ENCODE measurements around the gene OR2V1.
"Not testable (repeated sequence)": the region's sequence is repeated elsewhere in the genome, so short reads cannot be mapped to it uniquely, and the experiment has no call there.

OR2V1 gene

DNA sequence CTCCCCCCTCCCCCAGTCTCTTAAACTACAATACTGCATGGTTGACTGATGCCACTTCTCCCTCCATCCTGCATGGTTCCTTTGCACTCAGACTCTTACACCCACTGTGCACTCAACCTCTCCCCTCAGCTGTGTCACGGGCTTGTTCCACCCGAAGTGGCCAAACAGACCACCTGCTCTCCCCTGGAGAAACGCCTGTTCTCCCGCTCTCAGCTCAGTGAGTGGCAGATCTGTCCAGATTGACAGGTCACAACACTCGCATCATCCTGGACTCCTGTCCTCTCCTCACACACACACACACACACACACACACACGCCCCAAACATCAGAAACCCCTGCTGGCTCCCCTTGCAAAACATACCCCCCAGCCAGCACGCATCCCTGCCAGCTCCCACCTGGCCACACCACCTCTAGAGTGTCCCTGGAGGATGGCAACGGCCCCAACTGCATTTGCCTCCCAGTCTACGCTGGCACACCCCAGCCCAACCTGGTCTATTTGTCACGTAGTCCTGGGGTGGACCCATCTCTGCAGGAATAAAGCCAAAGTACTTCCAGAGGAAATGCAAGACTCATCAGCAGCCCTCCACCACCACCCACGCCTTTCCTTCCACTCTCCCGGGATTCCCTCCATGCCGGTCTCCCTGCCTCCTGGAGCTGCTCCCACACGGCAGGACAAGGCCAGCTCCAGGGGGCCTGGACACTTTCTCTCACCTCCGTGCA, 2.9 kb downstream of the OR2V1 start:
- no peak for DNase-seq

DNA sequence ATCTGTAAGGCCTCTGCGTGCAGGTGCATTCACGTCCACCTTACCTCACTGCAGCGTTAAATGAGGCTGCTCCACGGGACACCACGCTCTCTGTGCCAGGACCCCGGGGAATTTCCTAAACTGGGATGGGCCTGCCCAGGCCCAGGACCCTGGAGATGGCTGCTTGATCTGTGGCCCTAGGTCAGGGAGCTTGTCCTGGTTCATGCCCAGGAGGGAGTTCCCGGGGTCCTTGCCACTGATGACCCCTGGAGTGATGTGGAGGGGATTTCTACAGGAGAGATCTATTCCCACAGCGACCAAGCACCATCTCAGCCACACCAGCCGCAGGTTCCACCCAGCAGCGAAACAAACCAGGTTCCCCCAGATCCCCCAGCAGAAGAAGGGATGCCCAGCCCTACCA, 3.5 kb downstream of the OR2V1 start:
- DNase-seq, result no peak

DNA sequence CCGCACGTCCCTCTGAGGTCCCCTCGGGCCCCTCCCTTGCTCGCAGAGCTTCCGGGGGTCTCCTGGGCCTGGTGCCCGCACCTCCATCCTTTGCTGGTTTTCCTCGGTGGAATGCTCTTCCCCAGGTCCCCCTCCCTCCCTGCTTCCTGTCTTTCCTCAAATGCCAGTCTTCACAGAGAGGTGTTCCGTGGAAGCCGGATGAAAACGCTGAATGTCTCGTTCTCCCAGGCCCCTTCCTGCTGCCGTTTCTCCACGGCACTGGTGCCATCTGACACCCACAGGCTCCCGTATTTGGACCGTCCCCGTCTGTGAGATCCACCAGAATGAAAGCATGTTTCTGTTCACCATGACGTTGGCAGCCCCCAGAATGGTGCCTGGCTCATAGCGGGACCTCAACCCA, 4.1 kb downstream of the OR2V1 start:
- no peak for DNase-seq

DNA sequence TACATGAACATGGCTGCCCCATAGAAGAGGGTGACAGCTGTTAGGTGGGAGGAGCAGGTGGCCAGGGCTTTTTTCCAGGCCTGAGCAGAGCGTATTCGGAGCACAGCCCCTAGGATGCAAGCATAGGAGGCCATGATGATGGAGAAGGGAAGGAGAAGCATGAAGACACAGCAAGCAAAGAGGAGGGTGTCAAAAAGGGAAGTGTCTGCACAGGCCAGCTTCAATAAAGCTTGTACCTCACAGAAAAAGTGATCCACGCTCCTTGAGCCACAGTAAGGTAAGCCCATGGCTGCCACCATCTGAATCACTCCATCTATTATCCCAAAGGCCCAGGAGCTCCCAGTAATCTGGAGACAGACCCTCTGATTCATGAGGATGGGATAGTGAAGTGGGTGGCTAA, 6.4 kb downstream of the OR2V1 start:
- DNase-seq, result no peak

DNA sequence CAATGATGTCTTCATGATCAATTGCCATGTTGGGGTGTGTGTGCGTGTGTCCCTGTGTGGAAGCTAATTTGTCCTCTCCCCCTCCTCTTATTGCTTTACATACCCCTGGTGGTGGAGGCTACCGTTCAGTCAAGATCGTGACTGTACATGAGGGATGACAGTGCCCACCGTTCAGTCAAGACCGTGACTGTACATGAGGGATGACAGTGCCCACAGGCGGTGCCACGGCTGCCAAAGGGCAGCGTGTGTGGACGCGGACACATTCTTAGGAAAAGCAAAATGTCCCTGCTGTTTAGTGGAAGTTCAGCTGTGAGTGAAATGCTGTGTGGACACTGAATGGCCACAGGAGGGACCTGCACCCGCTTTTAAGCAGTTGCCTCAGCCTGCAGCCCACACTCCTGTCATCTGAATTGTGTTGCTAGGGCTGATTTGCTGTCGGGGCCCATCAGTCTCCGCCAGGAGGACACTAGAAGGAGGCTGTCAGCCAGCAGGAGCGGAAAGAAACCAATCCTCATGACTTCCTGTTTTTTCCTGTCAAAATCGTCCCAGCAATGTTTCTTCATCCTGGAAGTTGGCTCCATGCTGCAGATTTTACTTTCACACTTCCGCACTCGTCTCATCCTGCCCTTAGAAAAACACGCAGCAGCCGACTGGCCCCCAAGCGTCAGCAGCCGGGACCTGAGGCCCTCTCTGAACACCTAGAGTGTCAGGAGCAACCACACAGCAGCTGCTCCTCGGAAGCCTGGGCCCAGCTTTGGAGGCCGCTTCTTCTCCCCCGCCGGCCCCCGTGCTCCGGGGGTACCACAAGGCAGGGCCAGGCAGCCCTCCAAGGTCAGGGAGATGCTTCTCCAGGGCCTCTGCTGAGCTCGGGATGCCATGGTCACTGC, 9.1 kb downstream of the OR2V1 start:
- DNase-seq, result no peak

DNA sequence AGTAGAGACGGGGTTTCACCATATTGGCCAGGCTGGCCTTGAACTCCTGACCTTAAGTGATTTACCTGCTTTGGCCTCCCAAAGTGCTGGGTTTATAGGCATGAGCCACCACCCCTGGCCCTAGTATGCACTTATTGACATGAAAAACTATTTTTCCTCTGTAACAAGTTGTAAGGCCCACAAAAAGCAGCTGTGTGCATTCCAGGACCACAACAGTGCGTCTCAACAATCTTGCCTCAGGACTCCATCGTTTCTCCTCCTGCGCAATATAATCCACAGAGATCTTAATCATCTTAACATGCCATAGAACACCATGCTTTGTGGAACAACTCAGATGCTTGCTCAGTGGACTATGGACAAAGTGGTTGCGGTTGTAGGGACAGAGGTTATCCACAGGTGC, 10.2 kb downstream of the OR2V1 start:
- no peak for DNase-seq

DNA sequence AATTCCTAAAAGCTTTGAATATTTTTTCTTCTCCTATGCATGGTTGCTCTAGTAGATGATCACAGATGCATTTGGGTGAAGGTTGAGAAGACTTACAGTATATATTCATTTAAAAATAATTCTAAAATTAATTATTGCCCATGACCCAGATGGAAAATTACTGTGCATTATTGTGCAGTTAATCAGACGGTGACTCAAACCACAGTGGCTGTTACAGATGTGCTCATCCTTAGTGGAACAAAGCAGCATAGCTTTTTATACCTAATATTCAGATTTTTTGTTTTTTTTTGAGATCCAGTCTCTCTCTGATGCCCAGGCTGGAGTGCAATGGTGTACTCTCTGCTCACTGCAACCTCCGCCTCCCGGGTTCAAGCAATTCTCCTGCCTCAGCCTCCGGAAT, 10.7 kb downstream of the OR2V1 start:
- no peak for DNase-seq

DNA sequence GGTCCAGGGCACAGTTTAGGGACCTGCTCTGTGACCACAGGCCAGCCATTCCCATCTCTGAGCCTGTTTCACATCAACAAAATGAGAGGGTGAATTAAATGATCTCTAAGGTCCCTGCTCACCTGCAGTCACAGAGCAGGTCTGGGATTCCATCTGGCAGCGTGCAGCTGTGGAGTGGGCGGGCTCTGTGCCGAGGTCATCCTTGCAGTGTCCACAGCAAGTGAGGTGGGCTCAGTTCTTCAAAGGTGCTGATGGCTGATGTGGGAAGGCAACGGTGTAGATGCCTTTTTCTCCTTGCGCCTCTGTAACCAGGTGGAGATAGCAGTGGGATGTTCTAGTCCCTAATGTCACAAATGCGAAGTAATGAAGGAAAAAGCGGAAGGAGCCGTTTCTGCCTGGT, 11.9 kb downstream of the OR2V1 start:
- DNase-seq, result no peak

DNA sequence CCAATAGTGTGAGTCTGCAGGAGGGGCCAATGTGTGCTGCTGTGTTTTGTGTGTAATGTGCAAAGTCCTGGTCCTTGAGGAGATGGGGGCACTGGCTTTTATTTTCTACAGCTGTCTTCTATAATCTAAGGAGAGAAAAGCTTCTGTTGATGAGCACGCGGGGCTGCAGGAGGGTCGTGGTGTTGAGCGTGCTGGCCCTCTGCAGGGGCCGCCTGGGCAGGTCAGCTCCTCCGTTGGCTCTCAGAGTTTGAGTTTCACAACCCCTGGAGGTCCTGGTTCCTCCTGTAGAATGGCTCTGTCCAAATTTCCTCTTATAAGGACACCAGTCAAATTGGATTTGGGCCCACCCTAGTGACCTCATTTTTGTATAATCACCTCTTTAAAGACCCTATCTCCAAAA, 12.6 kb downstream of the OR2V1 start:
- DNase-seq, result no peak

DNA sequence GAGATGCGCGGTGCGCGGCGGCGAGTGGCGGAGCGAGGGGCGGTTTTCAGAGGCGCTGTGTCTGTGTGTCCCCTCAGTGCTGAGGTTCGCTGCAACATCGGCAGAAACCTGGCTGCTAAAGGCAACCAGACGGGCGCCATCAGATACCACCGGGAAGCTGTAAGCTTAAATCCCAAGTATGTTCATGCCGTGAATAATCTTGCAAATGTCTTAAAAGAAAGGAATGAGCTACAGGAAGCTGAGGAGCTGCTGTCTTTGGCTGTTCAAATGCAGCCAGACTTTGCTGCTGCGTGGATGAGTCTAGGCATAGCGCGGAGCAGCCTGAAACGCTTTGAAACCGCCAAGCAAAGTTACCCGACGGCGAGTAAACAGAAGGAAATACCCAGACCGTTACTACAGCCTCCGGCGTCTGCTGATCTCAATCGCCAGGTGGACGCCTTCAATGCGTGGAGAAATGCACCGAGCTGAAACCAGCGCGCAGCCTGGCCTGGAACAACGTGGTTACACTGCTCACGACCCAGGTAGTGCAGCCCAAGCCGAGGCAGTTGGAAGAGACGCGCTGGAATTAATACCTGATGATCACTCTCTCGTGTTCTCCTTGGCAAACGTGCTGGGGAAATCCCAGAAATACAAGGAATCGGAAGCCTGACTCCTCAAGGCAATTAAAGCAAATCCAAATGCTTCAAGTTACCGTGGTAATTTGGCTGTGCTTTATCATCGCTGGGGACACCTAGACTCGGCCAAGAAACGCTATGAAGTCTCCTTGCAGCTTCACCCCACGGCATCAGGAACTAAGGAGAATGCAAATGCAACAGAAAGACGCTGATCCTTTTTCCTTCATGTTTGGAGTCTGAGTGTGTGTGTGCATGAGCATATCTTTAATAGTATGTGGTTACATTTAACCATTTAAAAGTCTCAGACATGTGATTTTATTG, 15.9 kb downstream of the OR2V1 start:
- no peak for DNase-seq

DNA sequence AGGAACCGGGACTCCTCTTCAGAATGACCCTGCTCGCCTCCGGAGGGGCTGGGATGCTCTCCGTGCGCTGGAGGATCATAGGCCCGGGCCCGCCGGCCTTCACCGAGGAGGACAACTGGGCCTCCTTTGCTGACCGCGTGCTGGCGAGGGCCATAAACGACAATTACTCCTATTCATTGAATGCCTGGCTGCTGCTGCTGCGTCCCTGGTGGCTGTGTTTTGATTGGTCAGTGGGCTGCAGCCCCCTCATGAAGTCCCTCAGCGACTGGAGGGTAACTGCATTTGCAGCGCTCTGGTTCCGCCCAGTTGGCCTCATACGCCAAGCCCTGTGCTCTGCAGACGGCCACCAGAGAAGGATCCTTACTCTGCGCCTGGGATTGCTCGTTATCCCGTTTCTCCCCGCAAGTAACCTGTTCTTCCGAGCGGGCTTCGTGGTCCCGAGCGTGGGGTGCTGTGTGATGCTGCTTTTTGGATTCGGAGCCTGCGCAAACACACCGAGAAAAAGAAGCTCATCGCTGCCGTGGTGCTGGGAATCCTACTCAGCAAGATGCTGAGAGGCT, 16.6 kb downstream of the OR2V1 start:
- DNase-seq, result no peak

DNA sequence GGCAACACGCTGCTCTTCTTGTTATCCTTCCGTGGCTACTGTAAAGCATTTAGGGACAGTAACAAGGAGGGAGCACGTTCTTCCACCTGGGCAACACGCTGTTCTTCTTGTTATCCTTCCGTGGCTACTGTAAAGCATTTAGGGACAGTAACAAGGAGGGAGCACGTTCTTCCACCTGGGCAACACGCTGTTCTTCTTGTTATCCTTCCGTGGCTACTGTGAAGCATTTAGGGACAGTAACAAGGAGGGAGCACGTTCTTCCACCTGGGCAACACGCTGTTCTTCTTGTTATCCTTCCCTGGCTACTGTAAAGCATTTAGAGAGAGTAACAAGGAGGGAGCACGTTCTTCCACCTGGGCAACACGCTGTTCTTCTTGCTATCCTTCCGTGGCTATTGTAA, 17.4 kb downstream of the OR2V1 start:
- DNase-seq, result not testable (repeated sequence)

DNA sequence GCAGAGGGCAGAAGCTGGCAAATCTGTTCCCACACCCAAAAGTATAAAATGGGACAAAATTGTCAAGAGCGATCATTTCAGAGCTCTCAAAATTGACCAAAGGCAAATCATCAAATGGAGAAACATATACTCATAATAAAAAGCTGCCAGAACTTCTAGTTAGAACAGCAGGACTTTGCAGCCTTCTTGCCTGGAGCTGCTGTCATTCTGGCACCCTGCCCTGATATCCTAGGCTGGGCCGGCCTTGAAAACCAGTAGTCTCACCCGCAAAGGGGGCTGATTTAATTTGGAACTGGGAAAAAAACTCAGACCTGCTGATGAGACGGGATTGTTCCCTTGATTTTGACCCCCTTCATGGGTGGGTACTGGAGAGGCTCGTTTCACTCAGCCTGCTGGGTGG, 18.5 kb downstream of the OR2V1 start:
- DNase-seq, result no peak

DNA sequence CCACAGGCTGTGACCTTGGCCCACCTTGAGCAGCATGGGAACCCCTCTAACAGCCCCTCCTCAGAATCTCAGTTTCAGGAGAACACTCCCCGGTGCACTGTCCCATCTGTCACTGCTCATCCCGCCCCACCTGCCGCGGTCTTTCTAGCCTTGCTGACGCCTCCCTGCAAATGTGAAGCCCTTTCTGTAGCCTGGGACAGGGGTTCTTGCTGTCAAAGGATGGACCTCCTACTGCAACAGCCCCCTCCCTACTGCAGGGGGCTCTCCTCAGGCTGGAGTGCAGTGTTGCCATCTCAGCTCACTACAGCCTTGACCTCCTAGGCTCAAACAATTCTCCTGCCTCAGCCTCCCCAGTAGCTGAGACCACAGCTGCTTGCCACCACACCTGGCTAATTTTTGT, 20.0 kb downstream of the OR2V1 start:
- DNase-seq, result no peak

DNA sequence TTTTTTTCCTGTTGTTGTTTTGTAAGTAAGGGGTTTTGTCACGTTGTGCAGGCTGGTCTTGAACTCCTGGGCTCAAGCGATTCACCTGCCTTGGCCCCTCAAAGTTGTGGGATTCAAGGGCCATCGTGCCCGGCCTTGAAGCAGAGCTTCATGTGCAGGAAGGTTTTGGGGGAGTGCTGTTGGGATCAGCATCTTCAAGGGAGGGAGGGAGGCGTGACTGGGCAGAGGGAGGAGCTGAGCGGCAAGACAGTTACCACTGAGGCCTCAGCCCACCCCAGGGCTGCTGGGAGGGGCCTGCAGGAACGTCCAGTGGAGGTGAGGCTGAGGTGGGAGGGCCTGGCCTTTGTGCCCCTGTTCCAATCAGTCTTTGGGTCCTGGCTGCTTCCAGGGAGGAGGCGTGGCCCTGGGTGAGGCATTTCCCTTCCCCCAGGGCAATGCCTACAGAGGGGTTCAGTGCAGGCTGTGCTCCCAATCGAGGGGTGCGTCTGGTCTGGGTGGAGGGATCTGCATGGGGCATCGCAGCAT, 21.4 kb downstream of the OR2V1 start:
- no peak for DNase-seq

DNA sequence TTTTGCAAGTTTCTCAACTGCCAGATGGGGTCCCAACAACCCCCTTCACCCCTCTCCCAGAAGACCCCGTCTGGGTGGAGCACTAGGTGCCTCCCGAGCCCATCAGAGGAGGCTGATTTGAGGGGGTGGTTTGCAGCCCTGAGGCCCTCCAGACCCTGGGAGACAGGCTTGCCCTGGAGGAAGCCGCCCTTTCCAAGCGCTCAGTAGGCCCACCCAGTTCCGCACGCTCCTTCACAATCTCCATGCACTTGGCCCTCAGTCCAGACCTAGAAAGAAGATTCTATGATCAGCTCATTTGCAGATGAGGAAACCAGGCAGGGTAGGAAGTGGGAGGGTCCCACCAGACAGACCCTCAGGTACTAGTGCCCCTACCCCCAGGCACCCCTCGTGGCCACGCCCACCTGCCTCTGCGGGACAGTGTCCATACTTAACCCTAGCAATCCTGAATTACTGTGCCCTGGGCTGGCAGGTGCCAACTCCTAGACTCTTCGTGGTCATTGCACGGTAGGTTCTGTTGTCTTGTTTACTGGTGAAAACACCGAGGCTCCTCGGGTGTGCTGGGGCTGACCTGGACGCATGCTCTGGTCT, 22.3 kb downstream of the OR2V1 start:
- DNase-seq, result no peak

DNA sequence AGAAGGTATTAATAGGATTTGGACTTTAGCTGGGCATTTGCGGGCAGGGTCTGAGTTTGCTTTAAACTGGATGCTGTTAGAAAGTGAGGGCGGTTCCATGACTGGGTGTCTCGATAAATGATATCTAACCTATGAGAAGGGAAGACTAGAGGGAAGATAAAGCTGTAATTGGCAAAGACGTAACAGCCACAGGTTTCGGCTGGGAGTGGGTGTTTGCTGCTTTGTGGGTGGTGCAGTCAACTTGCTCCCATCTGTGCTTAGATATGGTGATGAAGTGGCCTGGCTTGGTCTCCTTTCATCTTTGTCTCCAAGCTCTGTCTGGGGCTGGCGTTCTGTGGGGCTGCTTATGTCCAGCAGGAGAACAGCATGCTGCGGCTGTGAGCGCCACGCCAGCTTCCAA, 23.3 kb downstream of the OR2V1 start:
- DNase-seq, result no peak

DNA sequence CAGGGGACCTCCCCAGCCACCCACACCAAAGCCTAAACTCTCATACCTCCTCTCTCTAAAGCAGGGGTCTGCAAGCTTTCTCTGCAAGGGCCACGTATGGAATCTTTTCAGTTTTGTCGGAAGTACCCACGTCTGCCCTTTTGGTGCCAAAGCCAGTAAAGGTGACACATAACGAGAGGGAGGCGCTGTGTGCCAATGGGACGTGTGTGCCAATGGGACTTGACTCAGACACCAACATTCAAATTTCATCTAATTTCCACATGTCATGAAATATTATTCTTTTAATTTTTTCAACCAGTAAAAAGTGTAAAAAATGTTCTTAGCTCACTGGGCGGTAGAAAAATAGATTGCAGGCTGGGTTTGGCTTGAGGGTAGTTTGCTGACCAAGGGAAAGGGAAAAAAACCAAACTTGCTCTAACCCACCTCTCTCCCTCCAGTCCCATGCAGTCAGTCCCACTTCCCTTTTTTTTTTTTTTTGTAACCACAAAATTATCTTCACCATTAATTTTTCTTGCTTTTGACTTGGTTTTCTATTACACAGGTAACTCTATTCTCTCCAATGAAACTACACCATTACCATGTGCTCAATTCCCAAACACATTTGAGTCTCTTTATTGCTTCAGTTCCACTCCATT, 25.5 kb downstream of the OR2V1 start:
- no peak for DNase-seq

DNA sequence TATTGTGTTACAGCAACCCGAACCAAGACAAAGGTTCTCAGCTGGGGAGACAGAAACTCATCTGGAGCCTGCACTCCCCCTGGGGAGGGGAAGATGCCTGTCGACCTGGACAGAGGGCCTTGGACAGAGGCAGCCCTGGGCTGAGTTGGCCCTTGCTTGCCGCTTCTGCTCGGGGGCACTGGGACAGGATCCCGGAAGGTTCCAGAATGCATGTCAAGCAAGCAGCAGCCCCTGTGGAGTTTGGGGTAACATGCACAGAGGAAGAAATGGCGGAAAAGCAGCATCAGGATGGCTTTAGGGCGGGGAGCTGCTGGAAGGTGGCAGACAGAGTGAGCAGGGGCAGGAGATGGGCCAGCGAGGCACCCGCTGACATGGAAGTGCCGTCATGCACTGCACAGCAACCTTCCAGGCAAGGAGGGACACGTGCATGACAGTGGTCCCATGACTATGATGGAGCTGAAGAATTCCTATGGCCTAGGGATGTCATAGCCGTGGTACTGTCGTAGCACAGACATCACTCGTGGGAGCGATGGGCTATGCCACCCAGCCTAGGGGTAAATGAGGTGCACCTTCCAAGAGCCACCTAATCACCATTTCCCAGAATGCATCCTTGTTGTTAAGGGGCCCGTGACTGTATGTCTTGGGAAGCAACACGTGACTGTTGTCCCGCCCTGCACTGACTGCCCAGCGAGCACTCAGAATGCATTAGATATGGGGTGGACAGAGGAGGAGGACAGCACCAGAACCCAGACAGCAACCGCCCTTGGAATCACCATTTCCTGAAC, 26.2 kb downstream of the OR2V1 start:
- DNase-seq, result not testable (repeated sequence)

DNA sequence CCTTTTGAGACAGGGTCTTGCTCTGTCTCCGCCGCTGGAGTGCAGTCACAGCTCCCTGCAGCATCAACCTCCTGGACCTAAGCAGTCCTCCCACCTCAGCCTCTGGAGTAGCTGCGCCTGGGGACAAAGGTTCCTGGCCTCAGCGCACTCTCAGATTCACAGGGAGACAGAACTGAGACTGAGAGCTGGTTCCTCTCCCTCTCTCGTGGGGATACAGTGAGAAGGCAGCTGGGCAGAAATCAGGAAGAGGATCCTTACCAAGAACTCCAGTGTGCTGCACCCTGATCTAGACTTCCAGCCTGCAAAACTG, 26.8 kb downstream of the OR2V1 start:
- not testable (repeated sequence) for DNase-seq
